HK-2 (cell line): Measurements from ENCODE around the gene PMP22.
A peak's percentile ranks its signal among the peaks of the same experiment; 100 is the strongest.
"Not testable (repeated sequence)": the region's sequence is repeated elsewhere in the genome, so short reads cannot be mapped to it uniquely, and the experiment has no call there.

Experiments
- DNase-seq: peaks from one replicate; pipeline ENCODE4 v3.0.0-alpha.2; 2018; ENCODE audit not compliant: unreplicated experiment

Gene PMP22

DNA sequence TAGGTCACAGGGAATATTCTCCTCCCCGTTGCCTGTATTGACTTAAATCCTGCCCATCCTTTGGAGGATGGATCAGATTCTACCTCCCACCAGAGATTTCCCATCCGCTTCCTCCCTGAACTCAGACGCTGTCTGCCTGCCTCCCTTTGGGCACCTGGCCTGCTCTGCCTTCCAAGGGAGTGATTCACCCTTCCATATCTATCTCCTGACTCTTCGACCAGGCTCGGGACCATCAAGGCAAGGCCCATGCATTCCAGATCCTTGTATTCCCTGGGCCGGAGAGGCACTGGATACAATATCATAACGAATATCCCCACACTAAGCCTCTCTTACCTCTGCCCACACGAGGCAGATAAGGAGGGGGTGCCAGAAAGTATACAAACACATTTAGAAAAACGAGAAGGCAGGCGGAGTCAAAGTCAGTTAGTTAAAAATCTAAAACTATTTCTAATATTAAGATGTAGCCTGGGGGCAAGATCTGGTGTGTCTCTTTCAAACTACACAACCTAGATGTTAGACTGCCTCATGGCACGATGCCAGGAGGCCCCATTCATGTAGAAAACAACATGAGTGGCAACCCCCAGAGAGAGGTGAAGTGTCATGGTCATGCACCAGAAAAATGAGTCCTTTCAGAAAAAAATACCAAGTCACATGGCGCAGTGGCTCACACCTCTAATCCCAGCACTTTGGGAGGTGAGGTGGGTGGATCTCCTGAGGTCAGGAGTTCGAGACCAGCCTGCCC is 9.2 kb downstream of the PMP22 start:
- DNase-seq = no peak

DNA sequence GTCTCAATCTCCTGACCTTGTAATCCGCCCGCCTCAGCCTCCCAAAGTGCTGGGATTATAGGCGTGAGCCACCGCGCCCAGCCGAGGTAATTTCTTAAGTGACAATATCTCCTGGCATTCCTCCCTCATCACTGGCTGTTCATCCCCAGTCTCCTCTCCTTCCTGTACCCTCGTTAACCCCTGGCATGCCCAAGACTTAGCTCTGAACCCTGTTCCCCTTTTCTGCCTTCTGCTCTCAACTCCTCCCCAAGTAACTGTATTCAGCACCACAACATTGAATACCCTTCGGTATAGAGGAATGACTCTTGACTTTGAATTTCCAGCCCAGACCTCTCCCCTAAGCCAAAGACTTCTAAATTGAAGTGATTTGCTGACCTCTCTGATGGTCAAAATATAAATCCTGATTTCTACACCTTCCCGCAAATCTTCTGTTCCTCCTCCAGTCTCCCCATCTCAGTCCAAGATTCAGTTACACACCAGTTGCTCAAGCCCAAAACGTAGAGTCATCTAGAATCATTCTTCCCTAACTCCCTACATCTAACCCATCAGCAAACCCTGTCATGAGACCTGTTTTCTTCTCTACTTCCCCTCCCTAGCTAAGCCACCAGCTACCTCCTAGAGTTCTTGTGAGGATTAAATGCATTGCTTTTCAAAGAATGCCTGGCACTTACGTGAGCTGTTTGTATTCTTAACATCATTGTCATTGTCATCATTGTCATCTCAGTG is 14.8 kb downstream of the PMP22 start:
- DNase-seq = no peak

DNA sequence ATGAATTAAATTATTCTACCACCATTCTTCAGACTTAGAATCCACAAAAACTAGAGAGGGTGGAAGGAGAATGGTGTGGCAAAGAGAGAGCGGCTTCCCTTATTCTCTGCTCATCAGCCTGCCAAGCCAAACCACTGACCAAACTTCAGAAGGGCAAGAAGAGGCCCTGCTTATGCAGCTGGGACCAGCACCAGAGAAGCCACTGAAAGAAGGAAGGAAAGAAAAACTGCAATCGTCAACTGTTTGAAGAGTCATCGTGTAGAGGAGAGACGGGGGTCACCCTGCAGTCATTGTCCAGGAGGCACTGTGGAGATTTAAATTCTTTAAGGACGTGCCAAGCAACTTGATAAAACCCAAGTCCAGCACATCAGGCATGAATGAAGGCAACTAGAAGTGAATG is 15.6 kb downstream of the PMP22 start:
- DNase-seq = no peak

DNA sequence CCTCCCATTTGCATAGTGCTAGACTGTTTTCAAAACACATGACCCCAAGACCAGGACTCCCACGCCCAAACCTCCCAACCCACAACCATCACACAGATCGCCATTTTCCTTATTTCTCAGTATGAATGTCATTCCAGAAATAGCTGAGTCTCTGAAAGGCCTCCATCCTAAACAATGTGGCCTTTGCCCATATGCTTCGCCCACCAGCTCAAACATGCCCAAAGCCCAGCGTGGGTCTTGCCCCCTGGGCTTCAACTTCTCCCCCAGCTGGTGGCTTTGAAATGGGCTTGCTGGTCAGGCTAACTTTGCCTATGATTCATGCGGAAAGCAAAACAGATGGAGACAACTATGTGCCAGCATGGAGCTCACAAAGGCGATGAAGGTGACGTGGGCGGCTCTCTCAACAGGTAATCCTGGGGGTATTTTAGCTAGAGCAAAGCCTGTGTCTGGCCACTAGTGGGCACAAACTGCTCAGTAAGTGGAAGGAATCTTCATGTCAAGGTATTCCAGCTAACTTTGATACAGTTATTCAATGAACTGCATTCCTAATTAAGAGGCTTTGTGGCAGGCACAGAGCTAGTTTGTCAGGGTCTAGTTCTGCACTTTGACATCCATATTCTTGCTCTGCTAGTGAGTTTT is 17.1 kb downstream of the PMP22 start:
- DNase-seq = no peak

DNA sequence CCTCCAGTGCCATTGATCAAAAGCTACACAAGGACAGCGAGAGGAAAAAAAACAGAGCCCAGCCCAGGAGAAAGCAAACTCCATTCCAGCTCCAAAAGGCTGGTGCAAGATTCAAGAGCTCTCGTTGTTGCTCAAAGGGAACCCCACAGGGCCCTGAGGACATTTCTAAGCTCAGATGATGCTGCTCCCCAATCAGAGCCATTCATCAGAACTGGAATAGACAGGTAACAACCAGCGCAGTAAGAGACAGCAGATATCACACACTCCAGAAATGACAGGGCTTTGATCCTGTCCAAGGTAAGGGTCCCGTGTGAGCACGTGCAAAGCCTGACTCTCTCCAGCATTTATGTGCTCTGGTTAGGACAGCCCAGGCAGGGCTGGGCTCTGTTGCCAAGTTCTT is 20.1 kb downstream of the PMP22 start:
- no peak for DNase-seq

DNA sequence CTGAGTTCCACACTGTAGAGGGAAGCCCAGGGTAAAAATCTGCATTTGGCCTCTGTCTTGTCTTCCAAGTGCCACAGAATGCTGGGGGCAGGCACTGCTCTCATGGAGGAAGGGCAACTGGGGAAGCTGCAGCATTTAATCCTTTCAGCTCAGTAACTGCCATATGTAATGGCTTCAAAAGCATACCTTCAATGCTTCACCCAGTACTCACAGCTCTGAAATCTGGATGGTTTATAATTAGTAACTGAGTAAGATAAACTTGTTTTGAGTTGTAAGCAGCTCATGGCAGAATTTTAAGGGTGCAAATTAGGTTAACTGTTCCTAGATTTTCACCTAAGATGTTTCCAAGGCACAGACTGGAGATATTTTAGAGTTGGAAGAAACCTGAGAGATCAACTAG is 24.5 kb downstream of the PMP22 start:
- DNase-seq = no peak

DNA sequence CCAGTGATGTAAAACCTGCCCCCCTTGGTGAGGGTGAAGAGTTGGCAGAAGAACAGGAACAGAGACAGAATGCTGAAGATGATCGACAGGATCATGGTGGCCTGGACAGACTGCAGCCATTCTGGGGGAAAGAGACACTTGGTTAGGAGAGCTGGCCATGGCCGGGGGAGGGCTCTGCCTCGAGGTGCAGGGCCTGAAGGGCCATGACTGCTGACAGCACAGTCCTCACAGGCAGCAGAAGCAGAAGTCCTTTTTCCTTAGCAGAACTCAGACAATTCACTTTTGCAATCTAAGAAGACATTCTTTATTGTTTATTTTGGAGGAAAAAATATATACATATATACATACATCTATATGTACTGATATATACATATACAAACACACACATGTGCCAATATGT is 25.6 kb downstream of the PMP22 start:
- DNase-seq = no peak

DNA sequence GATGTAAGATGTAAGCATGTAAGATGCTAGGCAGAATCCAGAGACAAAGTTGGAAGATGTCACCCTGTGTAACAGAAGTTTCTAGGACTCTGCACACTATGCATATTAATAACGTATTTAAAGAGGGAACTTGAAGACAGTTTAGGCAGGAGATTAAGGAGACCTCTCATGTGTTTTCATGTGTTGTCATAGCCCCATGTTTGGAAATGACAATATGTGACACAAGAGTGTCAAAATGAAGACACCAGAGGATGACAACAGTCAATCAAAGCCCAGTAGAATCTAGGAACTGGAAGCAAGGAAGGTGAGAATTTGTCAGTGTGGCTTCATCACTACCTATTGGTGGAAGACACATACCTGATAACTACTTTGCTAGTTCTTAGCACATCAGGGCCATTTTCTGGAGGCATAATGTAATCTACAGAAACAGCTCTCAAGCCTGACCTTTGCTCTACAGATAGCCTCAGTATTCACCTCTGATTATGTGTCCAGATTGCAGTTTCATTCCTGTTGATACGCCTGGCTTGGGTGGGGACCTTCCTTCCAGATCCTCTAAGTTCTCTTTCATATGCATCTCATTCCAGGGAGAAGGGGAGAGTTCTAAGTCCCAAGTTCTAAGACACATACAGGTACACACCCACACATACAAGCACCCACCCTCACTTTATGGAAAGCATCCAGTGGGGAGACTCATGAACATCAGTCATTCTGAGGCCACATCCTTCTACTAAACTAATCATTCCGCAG is 26.3 kb downstream of the PMP22 start:
- no peak for DNase-seq

DNA sequence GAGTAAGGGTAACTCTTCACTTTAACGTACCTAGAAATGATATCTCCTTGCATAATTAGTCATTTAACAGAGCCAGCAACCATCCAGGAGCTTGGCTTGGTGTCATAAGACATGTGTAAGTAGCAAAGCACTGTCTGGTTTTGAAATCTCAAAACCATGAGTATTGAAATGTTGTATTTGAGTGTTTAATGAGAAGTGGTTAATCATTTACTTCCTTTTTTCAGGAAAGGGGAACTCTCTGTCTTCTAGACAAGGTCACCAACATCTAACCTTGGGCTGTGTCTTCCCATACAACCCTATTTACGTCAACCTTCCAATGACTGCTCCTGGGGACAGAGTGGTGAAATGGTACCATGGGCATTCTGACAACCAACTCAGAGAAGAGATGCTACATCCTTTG is 27.1 kb downstream of the PMP22 start:
- DNase-seq = no peak

DNA sequence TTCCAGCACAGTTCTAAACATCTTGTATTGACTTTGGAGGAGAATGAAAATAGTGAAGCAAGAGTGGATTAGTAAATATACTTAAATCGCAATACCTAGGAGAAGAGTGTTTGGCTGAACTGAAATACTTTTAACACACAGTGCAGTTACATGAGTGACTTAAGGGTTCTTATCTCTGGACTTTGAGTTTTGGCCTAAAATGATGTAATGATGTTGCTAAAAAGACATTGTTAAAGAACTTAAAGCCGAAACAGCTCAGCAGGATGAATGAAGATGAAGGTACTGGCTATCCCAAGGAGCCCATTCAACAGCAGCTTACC is 28.1 kb downstream of the PMP22 start:
- DNase-seq = no peak

DNA sequence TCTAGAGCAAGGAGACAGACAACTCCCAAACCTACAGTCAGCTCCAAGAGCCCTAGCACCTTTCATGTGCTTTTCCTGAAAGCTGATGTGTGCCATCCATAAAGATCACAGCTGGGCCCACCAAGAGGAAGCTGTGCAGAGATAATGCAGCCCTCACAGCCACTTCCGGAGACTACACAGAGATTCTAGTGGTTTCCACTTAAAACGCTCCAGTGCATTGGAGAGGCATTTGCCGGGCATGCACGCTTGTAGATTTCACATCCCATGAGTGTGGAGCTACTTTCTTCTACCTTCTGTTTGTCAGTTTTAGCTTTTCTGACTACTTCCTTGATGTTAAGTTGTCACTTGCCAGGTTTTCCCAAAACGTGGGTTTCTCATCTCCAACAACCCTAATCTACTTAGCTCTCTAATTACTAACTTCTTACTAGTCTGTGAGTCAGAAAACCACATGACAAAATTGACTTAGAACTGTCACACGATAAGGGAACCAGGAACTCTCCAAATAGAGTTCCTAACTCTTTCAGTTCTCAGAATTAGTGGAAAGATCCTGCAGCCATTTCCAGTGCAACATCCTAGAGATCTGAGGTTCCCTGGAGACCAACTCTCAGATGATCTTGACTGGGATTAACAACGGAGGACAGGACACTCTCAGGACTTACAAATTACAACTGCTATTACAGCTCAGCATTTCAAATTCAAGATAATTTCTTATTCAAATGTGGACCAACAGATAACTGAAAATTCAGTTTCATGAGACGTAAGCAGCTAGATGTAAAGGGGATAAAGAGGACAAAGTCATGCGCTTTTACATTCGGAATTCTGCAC is 28.6 kb downstream of the PMP22 start:
- peak; percentile 5 for DNase-seq

DNA sequence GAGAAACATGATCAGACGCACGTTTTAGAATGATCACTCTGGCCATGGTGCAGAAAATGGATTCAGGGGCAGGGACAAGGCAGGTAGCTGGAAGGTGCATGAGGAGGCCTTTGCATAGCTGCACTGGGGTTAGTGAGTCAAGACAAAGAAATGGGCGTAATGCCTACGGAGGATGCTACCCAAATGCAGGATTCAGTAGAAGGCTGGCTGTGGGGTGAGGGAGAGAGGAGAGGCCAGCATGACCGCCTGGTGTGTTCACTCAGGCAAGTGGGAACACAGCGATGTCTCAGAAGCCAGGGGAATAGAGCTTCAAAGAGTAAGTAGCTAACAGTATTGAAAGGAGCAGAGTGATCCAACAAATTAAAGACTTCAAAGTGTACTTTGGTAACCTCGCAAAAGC is 31.2 kb downstream of the PMP22 start:
- no peak for DNase-seq

DNA sequence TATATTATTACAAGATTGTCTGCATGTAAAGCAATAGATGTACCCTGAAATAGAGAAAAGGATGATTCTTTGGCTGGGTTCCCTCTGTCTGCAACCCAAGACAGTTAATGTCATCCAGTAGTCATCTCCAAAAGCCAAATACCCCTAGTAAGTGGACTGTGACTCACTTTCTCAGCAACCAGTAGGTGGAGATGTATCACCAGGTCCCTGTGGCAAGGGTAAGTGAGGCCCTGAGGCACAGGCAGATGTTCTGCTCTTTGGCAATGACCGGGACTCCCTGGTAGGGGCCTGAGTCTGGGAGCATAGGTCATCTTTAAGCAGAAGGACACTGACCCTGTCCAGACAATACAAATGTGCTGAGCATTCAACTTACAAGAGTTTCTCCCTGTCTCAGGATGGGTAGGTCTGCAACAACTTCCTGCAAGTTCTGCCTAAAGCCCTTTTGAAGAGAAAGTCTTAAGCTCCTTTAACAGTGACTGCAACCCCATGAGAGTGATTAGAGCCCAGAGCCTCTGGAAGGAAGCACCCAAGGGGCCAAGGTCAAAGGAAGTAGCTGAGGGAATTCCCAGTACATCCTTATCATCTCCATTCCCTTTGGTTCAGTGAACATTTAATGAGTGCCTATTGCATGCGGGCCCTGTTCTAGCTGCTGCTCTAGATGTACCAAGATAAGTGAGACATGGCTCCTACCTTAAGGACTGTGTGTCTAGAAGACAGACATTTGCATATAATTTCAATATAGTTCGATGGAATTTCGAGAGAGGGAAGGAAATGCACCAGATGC is 31.9 kb downstream of the PMP22 start:
- DNase-seq = peak; percentile 7

DNA sequence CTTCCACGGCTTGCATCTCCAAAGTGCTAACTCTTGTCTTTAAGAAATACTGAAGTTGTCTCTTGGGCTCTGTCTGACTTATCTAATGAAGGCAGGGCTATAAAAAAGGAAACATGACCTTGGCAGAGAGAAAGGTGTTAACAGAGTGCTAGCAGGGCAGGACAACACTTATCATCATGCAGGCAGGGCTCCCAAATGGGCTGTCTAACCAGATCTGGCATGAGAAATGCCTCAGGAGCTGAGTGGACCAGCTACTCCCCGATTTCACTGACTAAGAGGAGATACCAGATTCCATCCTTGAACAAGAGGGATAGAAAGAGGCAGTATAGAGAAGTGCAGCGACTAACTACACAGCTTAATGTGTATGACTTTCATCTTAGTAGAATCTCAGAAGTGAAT is 32.6 kb downstream of the PMP22 start:
- DNase-seq = no peak

DNA sequence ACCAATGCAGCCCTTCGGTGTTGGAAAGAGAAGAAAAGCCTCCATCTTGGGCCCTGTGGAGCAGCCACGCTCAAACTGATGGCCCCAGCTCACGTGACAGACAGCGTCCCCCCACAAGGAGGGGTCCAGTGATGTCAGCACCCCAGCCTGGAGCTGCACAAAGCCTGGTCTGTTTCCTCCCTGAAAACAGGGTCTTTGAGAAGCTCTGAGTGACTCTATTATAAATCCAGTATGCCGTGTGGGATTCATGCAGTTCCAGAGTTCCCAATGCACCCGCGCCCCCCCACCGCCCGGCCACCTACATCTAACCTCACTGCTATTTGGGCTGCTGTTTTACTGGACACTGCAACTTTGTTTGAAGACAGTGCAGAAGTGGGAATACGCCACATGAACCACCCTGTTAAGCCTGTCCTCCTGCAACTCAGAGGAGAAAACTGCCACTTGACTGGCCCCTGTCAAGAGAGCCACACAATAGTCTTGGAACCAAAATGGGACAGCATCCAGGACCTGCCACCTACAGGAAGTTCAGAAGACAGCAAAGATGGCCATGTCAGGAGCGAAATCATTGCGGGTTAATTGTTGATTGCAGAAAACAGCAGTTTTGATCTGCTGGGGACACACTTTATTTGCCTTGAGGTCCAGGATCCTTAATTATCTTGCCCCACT is 33.1 kb downstream of the PMP22 start:
- no peak for DNase-seq

DNA sequence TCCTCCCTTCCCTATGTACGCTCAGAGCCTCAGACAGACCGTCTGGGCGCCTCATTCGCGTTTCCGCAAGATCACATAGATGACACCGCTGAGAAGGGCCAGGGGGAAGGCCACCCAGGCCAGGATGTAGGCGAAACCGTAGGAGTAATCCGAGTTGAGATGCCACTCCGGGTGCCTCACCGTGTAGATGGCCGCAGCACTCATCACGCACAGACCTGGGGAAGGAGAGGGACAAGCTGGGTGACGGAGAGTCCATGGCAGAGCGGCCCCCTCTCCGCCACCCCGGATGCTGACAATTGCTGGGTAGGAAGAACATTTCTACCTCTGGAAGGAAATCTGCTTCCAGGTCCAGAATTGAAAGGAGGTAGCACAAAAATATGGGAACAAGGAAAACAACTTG is 34.3 kb downstream of the PMP22 start:
- DNase-seq = no peak

DNA sequence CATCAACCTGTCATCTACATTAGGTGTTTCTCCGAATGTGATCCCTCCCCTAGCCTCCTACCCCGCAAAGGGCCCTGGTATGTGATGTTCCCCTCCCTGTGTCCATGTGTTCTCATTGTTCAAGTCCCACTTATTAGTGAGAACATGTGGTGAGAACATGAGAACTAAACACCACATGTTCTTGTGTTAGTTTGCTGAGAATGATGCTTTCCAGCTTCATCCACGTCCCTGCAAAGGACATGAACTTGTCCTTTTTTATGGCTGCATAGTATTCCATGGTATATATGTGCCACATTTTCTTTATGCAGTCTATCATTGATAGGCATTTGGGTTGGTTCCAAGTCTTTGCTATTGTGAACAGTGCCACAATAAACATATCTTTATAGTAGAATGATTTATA is 43.3 kb downstream of the PMP22 start:
- DNase-seq = not testable (repeated sequence)

DNA sequence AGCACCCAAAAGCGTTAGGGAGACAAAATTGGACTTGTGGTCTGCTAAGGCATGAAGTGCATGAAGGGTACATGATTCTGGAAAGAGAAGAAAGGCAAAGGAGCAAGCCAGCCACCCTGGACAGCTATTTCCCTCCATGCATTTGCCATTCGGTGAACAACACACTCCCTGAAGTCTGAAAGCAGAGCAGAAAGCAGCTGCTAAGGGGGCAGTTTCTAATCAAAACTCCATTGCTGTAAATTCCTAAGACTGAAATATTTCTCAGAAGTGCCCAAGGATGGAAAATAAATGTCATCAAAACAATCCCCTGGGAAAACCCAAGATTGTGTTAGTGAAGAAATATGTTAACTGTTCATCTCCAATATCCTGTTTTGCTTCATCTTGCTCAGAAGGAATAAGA is 44.3 kb downstream of the PMP22 start:
- DNase-seq = no peak

DNA sequence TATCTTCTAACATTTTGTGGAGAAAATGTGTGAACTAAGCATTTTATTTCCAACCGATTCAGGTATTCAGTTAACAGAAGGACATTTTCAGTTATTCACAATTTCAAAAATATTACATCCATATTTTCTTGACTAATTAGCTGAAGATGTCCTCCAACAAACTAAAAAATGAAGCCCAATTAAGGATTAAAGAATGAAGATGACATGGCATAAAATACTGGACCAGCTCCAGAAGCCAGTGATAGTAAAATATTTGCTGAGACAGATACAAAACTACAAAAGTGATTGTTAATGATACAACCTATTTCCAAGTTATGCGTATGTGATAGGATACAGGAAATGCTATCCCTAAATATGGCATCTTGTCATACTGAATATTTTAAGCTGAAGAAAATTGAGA is 48.6 kb downstream of the PMP22 start:
- DNase-seq = no peak

DNA sequence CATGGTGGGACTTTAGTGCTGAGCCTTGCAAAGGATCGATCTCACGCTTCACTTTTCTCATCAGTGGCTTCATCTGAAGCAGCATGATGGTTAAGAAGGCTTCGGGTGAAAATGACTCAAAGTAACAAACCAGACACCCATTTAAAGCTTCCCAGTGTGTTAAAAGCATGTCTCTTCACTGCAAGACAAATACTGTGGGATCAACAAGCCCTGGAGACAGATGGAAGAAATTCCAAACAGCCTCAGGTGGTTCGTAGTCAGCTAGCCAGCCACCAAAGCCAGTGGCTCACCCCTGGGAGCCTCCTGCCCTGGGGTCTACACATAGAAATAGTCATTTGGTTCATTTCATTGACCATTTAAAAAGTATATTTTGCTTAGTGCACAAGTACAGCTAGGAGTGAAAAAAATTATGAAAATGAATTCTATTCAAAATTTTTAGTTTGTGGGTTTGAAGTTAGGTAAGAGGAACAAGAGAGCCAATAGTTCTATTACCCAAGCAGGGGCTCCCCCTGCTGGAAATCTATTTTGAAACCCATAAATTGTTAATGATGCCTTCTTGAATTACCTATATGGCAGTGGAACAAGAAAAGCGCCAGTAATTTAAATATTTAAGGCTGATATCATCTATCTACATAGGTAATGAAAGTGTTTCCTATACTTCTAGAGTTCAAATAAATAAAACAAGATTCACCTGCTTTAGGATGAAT is 51.6 kb downstream of the PMP22 start:
- DNase-seq = no peak
